GM12874 (cell line): Measurements from ENCODE around the gene IL34.

Experiments used
- CTCF ChIP-seq: IDR thresholded peaks from 2 replicates; pipeline ENCODE4 v1.5.1; 2011; ENCODE audit warnings: low read depth, mild to moderate bottlenecking, control low read depth, low read length, moderate library complexity; ENCODE audit not compliant: insufficient read depth

Gene IL34

DNA sequence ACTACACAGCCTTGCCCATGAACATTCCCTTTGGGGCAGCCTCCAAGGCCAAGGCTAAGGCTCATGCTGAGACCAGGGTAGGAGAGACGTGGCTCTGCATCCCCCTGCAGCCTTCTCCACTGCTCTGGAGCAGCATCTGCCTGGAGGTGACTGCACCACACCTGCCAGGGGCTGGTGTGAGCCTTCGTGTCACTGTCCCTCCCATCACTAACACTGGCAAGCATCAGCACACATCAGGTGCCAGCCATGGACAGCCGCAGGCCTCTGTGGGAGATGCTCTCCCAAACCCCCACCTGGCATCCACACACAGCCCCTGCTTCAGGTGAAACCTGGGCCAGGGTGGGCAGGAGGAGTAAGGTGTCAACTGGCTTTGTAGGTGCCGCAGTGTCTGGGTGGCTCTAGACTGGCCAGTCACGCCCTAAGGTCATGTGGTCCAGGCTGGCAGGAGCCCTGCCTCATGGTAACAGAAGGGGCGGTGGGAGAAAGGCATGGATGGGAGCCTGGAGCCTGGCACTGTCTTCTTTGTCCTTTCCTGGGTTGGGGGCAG is 57.5 kb downstream of the IL34 start:
- TF ChIP-seq CTCF, result no peak

DNA sequence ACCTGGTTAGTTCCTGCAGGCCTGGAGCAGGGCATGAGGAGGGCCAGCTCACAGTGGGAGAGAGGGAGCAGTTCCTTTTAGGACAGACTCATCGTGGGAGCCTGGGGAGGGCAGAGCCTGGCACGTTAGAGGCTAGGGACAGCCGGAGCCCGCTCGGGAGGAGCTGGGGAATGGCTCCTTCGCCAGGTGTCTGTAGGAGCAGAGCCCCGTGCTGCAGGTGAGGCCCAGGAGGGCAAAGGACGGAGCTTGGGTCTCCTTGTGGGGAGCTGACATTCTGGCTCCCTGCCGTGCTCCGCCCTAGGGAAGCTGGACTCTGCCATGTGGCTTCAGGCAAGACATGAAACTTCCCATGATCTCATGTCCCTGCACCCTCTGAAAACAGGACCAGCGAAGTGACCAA is 58.2 kb downstream of the IL34 start:
- no peak for TF ChIP-seq CTCF

DNA sequence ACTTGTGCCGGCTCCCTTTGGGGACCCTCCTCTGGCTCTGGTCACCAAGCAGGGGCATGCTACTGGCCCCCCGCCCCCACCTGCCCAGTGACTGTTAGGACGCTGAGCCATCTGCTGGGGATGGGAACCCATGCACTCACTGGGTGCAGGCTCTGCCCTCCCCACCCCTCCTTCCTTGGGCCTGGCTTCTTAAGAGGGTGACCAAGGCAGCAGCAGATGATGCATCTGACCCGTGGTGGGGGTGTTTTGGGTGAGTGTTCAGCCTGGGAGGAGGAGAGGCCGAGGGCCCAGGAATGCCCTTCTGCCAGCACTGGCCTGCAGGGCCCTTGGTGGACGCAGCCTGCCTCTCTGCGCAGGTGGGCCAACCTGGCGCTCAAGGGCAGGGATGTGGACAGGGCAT is 58.7 kb downstream of the IL34 start:
- TF ChIP-seq CTCF, result no peak

DNA sequence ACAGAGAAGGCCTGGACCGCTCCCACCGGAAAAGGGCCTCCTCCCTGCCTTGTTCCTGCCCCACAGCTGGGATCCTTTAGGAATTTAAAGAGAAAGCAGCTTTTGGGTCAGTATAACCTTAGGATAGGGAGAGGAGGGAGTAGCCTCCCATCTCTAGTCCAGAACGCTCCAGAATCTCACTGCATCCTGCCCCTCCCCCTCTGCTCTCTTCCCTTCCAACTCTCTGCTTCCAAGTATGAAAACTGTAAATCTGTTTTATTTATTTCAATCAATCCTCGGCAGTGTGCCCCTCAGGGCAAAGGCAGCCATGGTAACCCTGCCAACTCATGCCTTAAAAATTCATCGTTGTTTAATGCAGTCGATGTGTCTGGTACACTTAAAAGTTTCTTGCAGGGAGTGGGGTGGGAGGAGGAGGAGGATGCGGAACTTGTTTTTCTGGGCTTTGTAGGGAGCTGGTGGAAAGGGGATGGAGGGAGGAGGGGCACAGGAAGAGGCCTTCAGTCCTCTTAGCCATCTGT is 60.6 kb downstream of the IL34 start:
- no peak for TF ChIP-seq CTCF

- no peak for TF ChIP-seq CTCF
Observed at GRCh38 chr16:70708366-70709246, 62.2 kb downstream of the IL34 start.

GRCh38 chr16:70709457-70709856 is 63.1 kb downstream of the IL34 start:
- no peak for TF ChIP-seq CTCF

- TF ChIP-seq CTCF, result no peak
Observed at GRCh38 chr16:70709942-70710341, 63.6 kb downstream of the IL34 start.
